Uterus (tissue), 2 donors: Measurements from ENCODE around the gene HNRNPAB.

Experiments
- CTCF ChIP-seq, 4 experiments: fragments of 200-600 bp in 2 of 4; fragments of 450-650 bp in 2 of 4; sonication (generic) in 2 of 4; IDR thresholded peaks; one replicate each; pipeline ENCODE4 v1.5.1; 2016 to 2019; ENCODE audit warnings: antibody characterized with exemption in 4 of 4, mild to moderate bottlenecking in 2 of 4, moderate library complexity in 1 of 4
- POLR2A ChIP-seq, 2 donors: fragments of 450-650 bp; IDR thresholded peaks; one replicate each; pipeline ENCODE4 v1.6.1; 2016; ENCODE audit warnings: antibody characterized with exemption in 2 of 2, mild to moderate bottlenecking in 1 of 2, moderate library complexity in 1 of 2

GRCh38 chr5:178202541-178202940 is 1.8 kb upstream of the HNRNPAB start:
- no peak for TF ChIP-seq POLR2A (IDR thresholded peaks at IDR 0.05)
- TF ChIP-seq CTCF (IDR thresholded peaks at IDR 0.05) = no peak
